GM18868 (cell line): Measurements from ENCODE around the gene TNN.
"Not testable (repeated sequence)": the region's sequence is repeated elsewhere in the genome, so short reads cannot be mapped to it uniquely, and the experiment has no call there.

Experiments used
- ATAC-seq: cut with Tn5 transposase; IDR thresholded peaks from one replicate; pipeline ENCODE4 v1.9.1; 2021; ENCODE audit warnings: mild to moderate bottlenecking, moderate library complexity; ENCODE audit not compliant: unreplicated experiment

Gene TNN

GRCh38 chr1:175071276-175071943 is 3.8 kb downstream of the TNN start:
- no peak for ATAC-seq

GRCh38 chr1:175072099-175072951 is 4.7 kb downstream of the TNN start:
- ATAC-seq, result peak; percentile 86

- ATAC-seq, result no peak
Observed at GRCh38 chr1:175073061-175073460, 5.4 kb downstream of the TNN start.

GRCh38 chr1:175073633-175074032 is 6.0 kb downstream of the TNN start:
- ATAC-seq, result no peak

GRCh38 chr1:175075572-175076568 is 8.2 kb downstream of the TNN start:
- no peak for ATAC-seq

- ATAC-seq, result no peak
Observed at GRCh38 chr1:175077356-175078030, 9.9 kb downstream of the TNN start.

GRCh38 chr1:175078629-175079028 is 11.0 kb downstream of the TNN start:
- ATAC-seq, result no peak

GRCh38 chr1:175079338-175079737 is 11.7 kb downstream of the TNN start:
- no peak for ATAC-seq

GRCh38 chr1:175080030-175080429 is 12.4 kb downstream of the TNN start:
- ATAC-seq, result no peak

GRCh38 chr1:175081983-175082382 is 14.3 kb downstream of the TNN start:
- no peak for ATAC-seq

- no peak for ATAC-seq
Observed at GRCh38 chr1:175088525-175088951, 20.9 kb downstream of the TNN start.

GRCh38 chr1:175089136-175089718 is 21.6 kb downstream of the TNN start:
- ATAC-seq, result no peak

- no peak for ATAC-seq
Observed at GRCh38 chr1:175090780-175091179, 23.1 kb downstream of the TNN start.

- ATAC-seq, result no peak
Observed at GRCh38 chr1:175094626-175095025, 27.0 kb downstream of the TNN start.

- no peak for ATAC-seq
Observed at GRCh38 chr1:175095069-175095468, 27.4 kb downstream of the TNN start.

- ATAC-seq, result no peak
Observed at GRCh38 chr1:175095978-175096607, 28.5 kb downstream of the TNN start.

GRCh38 chr1:175097361-175097760 is 29.7 kb downstream of the TNN start:
- no peak for ATAC-seq

- ATAC-seq, result no peak
Observed at GRCh38 chr1:175099916-175100315, 32.3 kb downstream of the TNN start.

- ATAC-seq, result not testable (repeated sequence)
Observed at GRCh38 chr1:175102166-175102565, 34.5 kb downstream of the TNN start.

GRCh38 chr1:175106536-175106935 is 38.9 kb downstream of the TNN start:
- not testable (repeated sequence) for ATAC-seq
